Occipital lobe (tissue), 3 donors: ENCODE data around the gene ZNF106. TPM values are rescaled to one million over a fixed set of nuclear protein-coding genes. Genes with fewer than 3 reads are reported as not detected.

Experiments
- DNase-seq: peaks from one replicate; lab custom pipeline; 2025; lab: John Stamatoyannopoulos, UW
- small RNA-seq: library from RNA; depleted of rRNA; stranded (forward); fragments of <200 nt; gene quantifications from one replicate; pipeline ENCODE3, GENCODE V24; 2014
- total RNA-seq: library from RNA; depleted of rRNA; stranded (reverse); fragments of >200 nt; gene quantifications from one replicate; pipeline ENCODE4 v1.2.3, GENCODE V29; 2014

The ZNF106 gene
- total RNA-seq, 1 donor from 2014 or later: 52.4 TPM

- no peak for DNase-seq
These were observed 122.8 kb downstream of the ZNF106 start for GRCh38 chr15:42368096-42368495.

GRCh38 chr15:42367041-42367440 lies 123.9 kb downstream of the ZNF106 start:
- no peak for DNase-seq

GRCh38 chr15:42365921-42366550 lies 124.9 kb downstream of the ZNF106 start:
- DNase-seq: no peak

GRCh38 chr15:42364529-42364928 lies 126.4 kb downstream of the ZNF106 start:
- DNase-seq: no peak

- DNase-seq: no peak
These were observed 127.0 kb downstream of the ZNF106 start for GRCh38 chr15:42363942-42364341.

- no peak for DNase-seq
These were observed 127.5 kb downstream of the ZNF106 start for GRCh38 chr15:42363487-42363886.

Small RNA genes lying within 50 kb of the gene (small RNA-seq; reads per million reads assigned to genes)
- gene RNU6-188P: not detected

Other genes starting within 250 kb of the ZNF106 start
- 13.6 TPM for gene GANC, start 217.9 kb downstream of the ZNF106 start, total RNA-seq
- gene TMEM87A, start 217.7 kb downstream of the ZNF106 start, total RNA-seq: 67.4 TPM
- 1.1 TPM for gene CAPN3, start 131.6 kb downstream of the ZNF106 start, total RNA-seq
- gene SNAP23, start 4.5 kb upstream of the ZNF106 start, total RNA-seq: 26.4 TPM
- gene LRRC57, start 57.7 kb upstream of the ZNF106 start, total RNA-seq: 16.2 TPM
- gene HAUS2, start 57.7 kb upstream of the ZNF106 start, total RNA-seq: 54.6 TPM
- 5.1 TPM for gene STARD9, start 84.5 kb upstream of the ZNF106 start, total RNA-seq
- 10.9 TPM for gene CDAN1, start 246.0 kb upstream of the ZNF106 start, total RNA-seq